Omental fat pad (tissue), 4 donors: ENCODE data around the gene VWA8. TPM values are rescaled to one million over a fixed set of nuclear protein-coding genes. Genes with fewer than 3 reads are reported as not detected.

Experiments used
- ATAC-seq: fragments of 150-250 bp; one replicate; pipeline ENCODE4 v1.9.1; 2016; ENCODE audit warnings: mild to moderate bottlenecking, moderate library complexity; ENCODE audit not compliant: low FRiP score
- DNase-seq: peaks from one replicate; pipeline ENCODE4 v3.0.0-alpha.2; 2019; ENCODE audit warnings: low spot score
- CTCF ChIP-seq, 3 donors: fragments of 450-650 bp; IDR thresholded peaks; one replicate each; pipeline ENCODE4 v1.5.1; 2016 to 2017; ENCODE audit warnings: antibody characterized with exemption in 3 of 3, mild to moderate bottlenecking in 3 of 3, moderate library complexity in 2 of 3
- total RNA-seq, 4 donors: library from RNA; depleted of rRNA; stranded (reverse); fragments of >200 nt; gene quantifications; one replicate each; pipeline ENCODE4 v1.1.0, GENCODE V29; 2016

Gene VWA8
- total RNA-seq, 4 donors from 2014 or later = 12.4 to 24.7 (median 18.3) TPM

GRCh38 chr13:41981951-41982715 is 21.2 kb upstream of the VWA8 start:
- DNase-seq (no peak), ATAC-seq (no peak)
- no peak for TF ChIP-seq CTCF (IDR thresholded peaks at IDR 0.05)

GRCh38 chr13:41978007-41978406 is 17.1 kb upstream of the VWA8 start:
- TF ChIP-seq CTCF (IDR thresholded peaks at IDR 0.05) = no peak
- ATAC-seq = no peak
- DNase-seq = no peak

GRCh38 chr13:41976476-41976875 is 15.6 kb upstream of the VWA8 start:
- DNase-seq = no peak
- ATAC-seq = no peak
- TF ChIP-seq CTCF (IDR thresholded peaks at IDR 0.05) = no peak

GRCh38 chr13:41974262-41974900 is 13.5 kb upstream of the VWA8 start:
- no peak for DNase-seq
- TF ChIP-seq CTCF (IDR thresholded peaks at IDR 0.05) = no peak
- ATAC-seq = no peak

- ATAC-seq (no peak), DNase-seq (no peak)
- no peak for TF ChIP-seq CTCF (IDR thresholded peaks at IDR 0.05)
Observed at GRCh38 chr13:41973247-41973741, 12.4 kb upstream of the VWA8 start.

GRCh38 chr13:41971848-41972247 is 10.9 kb upstream of the VWA8 start:
- no peak for ATAC-seq
- no peak for TF ChIP-seq CTCF (IDR thresholded peaks at IDR 0.05)
- DNase-seq = no peak

- DNase-seq = no peak
- no peak for ATAC-seq
- TF ChIP-seq CTCF (IDR thresholded peaks at IDR 0.05) = no peak
Observed at GRCh38 chr13:41970918-41971317, 10.0 kb upstream of the VWA8 start.
